GM18861 (cell line): ENCODE results near the gene GNPTAB.
"Not testable (repeated sequence)": the region's sequence is repeated elsewhere in the genome, so short reads cannot be mapped to it uniquely, and the experiment has no call there.

Experiments
- ATAC-seq: cut with Tn5 transposase; IDR thresholded peaks from one replicate; pipeline ENCODE4 v1.9.1; 2021; ENCODE audit not compliant: unreplicated experiment

GNPTAB gene

DNA sequence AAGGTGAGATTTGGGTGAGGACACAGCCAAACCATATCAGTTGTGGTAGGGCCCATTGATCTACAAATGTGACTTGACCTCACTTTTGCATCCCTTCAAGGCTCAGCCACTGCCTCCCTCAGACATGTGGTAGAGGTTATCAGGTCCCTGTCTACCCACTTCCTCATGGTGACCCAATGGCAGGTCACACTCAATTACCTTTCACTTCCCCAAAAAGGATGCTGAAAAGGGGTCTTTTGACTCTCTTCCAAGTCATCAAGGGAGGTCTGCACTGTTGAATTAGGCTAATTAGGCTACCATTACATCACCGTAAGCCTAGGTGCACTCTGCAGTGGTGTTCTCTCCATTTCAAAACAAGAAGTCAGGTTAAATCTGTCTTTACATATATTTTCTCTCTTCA, 24.0 kb upstream of the GNPTAB start:
- ATAC-seq: peak; percentile 37

DNA sequence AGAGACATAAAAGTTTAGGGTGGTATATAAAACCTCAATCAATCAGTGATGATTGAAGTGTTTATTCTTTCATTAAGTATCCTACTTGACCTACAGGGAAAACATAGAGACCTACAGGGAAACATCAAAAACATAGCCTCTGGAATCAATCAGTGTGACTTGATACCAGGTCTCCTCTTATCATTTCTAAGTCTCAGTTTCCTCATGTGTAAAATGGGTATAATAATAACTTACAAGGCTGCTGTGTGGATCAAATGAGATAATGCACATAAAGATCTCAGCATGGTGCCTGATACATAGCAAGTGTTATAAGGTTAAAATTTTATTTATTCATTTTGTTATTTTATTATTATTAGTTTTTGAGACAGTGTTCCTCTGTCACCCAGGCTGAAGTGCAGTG, 22.2 kb upstream of the GNPTAB start:
- no peak for ATAC-seq

GRCh38 chr12:101850199-101850598, 19.4 kb upstream of the GNPTAB start:
- no peak for ATAC-seq

GRCh38 chr12:101847325-101847724, 16.6 kb upstream of the GNPTAB start:
- ATAC-seq: no peak

DNA sequence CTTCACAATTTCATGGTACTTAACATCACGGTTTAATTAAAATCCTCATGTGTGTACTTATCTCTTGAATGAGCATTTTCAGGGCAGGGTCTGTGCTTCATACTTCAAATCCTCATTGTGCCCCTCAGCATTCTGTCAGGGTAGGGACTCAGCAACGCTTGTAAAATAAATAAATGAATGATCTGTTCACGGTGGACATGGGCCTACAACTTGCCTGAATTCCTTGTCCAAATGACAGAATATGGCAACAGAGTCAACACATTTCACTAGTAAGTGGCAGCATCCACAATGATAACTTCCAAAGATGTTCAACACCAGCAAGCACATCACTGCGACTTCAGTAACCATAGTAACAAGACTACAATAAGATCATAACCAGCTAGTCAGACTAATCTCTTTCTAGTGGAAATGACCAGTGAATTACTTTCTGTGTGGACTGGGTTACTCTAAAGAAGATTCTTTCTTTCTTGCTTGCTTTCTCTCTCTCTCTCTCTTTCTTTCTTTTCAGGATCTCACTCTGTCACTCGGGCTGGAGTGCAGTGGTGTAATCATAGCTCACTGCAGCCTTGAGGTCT, 14.5 kb upstream of the GNPTAB start:
- ATAC-seq: no peak

GRCh38 chr12:101841069-101841468, 10.3 kb upstream of the GNPTAB start:
- ATAC-seq: no peak

GRCh38 chr12:101839324-101840283, 8.8 kb upstream of the GNPTAB start:
- ATAC-seq: no peak

DNA sequence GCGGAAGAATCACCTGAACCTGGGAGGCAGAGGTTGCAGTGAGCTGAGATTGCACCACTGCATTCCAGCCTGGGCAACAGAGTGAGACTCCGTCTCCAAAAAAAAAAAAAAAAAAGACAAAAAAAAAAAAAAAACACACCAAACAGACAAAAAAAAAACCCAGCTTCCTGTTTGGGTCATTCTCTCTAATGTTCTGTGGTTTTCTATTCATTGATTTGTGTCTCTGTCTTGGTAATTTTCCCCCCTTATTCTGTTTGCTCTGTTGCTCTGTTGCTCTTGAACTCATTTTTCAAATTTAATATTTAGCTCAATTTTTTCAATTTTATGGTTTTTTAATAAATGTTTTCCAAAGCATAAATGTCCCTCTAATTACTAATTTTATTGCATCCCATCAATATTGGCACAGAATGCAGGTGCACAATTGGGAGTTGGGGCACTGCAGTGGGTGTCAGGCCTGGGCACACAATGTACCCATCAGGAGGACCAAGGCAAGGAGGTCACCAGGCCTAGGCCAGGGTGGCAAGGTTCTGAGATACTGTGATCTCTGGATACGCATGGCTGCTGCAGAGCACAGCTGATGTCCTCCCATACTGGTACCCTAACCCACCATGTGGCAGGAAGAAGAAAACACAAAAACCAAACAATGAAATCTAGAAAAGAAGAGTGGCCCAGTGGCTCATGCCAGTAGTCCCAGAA, 8.0 kb upstream of the GNPTAB start:
- ATAC-seq: peak; percentile 67

- ATAC-seq: no peak
Measured at GRCh38 chr12:101832030-101832429, 1.3 kb upstream of the GNPTAB start.

- no peak for ATAC-seq
Measured at GRCh38 chr12:101829639-101830366, 956 bp downstream of the GNPTAB start.

DNA sequence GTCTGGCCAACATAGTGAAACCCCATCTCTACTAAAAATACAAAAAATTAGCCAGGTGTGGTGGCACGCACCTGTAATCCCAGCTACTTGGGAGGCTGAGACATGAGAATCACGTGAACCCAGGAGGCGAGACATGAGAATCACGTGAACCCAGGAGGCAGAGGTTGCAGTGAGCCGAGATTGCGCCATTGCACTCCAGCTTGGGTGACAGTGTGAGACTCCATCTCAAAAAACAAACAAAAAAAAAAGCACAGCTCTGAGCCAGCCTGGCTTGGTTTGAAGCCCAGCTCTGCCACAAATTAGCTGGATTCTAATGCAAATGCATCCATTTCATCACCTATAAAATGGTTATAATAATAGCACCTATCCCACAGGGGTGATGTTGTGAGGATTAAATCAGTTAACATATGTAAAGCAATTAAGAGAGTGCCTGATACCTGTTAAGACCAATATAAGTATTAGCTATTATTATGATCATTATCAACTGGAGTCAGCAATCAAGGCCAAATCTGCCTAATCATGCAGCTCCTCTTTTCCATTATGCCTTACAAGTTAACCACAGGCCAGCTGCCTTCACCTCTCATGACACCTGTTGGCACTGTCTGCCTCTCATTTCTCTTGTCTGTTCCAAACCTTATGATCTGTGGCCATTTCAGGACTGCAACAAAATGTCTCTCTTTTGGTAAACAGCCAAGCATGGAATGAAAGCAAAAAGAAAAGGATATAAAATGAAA, 2.1 kb downstream of the GNPTAB start:
- no peak for ATAC-seq

DNA sequence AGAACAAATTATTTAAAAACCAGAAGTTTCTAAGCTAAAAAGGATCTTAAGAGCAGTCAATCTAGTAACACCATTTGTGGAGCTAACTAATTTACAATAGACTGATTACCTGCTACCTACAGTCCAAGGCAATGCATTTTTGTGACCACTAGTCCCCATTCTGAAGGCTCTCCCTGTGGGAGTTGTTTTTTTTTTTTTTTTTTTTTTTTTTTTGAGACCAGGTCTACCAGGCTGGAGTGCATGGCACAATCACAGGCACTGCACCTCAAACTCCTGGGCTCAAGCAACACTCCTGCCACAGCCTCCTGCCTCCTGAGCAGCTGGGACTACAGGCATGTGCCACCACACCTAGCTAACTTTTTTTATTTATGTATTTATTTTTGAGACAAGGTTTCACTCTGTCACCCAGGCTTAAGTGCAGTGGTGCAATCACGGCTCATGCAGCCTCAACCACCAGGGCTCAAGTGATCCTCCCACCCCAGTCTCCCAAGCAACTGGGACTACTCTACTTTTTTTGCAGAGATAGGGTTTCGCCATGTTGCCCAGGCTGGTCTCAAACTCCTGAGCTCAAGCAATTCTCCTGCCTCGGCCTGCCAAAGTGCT, 3.9 kb downstream of the GNPTAB start:
- ATAC-seq: no peak

GRCh38 chr12:101824831-101825230, 5.9 kb downstream of the GNPTAB start:
- ATAC-seq: no peak

DNA sequence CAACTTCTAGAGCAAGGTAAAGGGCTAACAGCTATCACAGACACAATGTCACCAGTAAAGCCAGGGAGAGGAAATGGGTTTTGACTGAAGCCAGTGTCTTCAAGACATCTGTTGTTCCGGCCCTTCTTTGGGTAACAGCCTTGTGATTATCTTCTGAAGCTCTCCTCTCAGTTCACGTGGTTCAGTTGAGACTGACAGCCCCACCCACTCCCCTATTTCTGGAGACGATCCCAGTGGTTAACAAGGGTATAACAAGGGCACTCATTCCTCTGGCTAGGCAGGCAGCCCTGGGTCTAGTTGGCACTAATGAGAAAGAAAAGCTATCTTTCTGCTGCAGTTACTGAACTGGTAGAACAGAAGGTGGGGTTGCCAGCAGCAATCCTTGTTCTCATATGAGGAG, 6.9 kb downstream of the GNPTAB start:
- peak; percentile 53 for ATAC-seq

GRCh38 chr12:101823039-101823438, 7.7 kb downstream of the GNPTAB start:
- no peak for ATAC-seq

DNA sequence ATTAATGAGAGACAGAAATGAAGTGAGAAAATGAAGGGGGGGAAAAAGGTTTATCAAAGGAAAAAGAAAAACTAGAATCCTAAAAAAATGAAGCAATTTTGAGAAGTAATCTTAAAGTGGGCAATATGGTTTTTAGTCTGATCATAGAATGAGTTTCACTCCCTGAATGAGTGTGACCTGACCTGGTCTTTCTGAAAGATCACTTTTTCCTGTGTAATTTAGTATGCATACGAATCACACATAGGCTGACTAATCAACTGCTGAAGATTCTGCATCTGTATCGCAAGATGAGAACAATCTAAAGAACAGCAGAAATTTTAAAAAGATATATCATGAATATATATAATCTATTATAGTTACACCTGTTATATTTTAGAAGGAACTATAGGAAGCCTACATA, 11.3 kb downstream of the GNPTAB start:
- peak; percentile 67 for ATAC-seq

DNA sequence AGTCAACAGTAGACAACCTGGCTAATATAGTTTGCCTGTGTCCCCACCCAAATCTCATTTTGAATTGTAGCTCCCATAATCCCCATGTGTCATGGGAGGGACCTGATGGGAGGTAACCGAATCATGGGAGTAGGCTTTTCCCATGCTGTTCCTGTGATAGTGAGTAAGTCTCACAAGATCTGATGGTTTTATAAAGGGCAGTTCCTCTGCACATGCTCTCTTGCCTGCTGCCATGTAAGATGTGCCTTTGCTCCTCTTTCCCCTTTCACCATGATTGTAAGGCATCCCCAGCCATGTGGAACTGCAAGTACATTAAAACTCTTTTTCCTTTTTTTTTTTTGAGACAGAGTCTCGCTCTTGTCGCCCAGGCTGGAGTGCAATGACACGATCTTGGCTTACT, 12.1 kb downstream of the GNPTAB start:
- not testable (repeated sequence) for ATAC-seq

DNA sequence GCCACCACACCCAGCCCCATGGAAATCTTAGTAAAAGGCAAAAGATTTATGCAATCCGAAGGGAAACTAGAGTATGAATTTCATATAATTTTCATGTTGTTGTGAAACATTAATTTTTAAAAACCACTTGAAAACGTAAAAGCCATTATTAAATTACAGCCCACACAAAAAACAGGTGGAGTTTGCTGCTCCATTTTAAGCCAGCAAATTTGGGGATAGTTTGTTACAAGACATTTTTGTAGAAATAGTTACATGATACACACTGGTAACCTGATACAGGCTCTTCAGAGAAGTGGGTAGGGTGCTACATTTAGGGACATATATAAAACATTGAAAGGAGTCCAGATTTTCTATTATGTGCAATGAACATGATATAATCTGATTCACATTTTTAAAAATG, 17.6 kb downstream of the GNPTAB start:
- no peak for ATAC-seq

GRCh38 chr12:101812716-101813115, 18.0 kb downstream of the GNPTAB start:
- not testable (repeated sequence) for ATAC-seq

GRCh38 chr12:101811342-101811741, 19.4 kb downstream of the GNPTAB start:
- not testable (repeated sequence) for ATAC-seq
